Bronchial epithelial cell (primary cell): ENCODE results near the gene CFAP45. TPM values are rescaled to one million over a fixed set of nuclear protein-coding genes. Genes with fewer than 3 reads are reported as not detected.

Source experiments
- DNase-seq: peaks from one replicate; pipeline ENCODE4 v3.0.0-alpha.2; 2010; ENCODE audit warnings: low read depth
- FAIRE-seq: peaks from 2 replicates; lab custom pipeline; 2011; peaks lifted over from hg19 to GRCh38; lab: Jason Lieb, UNC
- H3K27me3 ChIP-seq: 2 replicates; pipeline ENCODE4 v1.5.1; 2011; ENCODE audit warnings: low read length; ENCODE audit not compliant: control insufficient read depth, insufficient read depth
- H3K36me3 ChIP-seq: 2 replicates; pipeline ENCODE4 v1.5.1; 2011; ENCODE audit warnings: low read length; ENCODE audit not compliant: control insufficient read depth, insufficient read depth
- H3K4me3 ChIP-seq: 2 replicates; pipeline ENCODE4 v1.5.1; 2011; ENCODE audit warnings: mild to moderate bottlenecking, low read depth, low read length, control low read depth
- total RNA-seq: library from RNA; depleted of rRNA; stranded (reverse); fragments of >200 nt; gene quantifications from 2 replicates; pipeline ENCODE4 v1.2.1, GENCODE V29; 2014
- TF ChIP-seq, protein P1 (sequence below): IDR thresholded peaks from 2 replicates; pipeline ENCODE4 v1.5.1; 2011; ENCODE audit warnings: mild to moderate bottlenecking, moderate library complexity, low read length, control low read depth, inconsistent platforms; ENCODE audit not compliant: insufficient read depth, severe bottlenecking

CFAP45 gene
- total RNA-seq, 1 donor from 2014 or later = 0.53 TPM

DNA sequence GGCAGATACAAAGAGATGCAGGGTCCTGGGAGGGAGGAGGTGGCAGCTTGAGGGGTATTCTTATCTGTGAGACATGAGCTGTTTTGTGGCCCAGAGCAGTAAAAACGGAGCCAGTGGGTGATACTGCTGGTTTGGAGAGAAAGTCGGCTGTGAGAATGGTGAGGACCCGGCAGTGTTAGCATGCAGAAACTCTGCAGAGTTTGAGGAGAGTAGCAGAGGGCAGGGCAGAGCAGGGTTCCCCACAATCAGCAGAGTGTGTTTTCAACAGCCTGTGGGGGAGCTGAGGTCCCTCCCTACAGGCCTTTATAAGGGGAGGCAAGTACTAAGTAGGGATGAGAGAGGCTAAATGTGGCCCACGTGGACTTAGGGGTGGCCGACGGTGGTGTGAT, 72.9 kb downstream of the CFAP45 start:
- no peak for FAIRE-seq
- H3K4me3 ChIP-seq = no peak overlapping the region
- H3K27me3 ChIP-seq = peaks cover 3% of the 10 kb centered on the region
- no peaks in the 10 kb centered on the region for H3K36me3 ChIP-seq
- DNase-seq = no peak
- TF ChIP-seq, protein P1, sequence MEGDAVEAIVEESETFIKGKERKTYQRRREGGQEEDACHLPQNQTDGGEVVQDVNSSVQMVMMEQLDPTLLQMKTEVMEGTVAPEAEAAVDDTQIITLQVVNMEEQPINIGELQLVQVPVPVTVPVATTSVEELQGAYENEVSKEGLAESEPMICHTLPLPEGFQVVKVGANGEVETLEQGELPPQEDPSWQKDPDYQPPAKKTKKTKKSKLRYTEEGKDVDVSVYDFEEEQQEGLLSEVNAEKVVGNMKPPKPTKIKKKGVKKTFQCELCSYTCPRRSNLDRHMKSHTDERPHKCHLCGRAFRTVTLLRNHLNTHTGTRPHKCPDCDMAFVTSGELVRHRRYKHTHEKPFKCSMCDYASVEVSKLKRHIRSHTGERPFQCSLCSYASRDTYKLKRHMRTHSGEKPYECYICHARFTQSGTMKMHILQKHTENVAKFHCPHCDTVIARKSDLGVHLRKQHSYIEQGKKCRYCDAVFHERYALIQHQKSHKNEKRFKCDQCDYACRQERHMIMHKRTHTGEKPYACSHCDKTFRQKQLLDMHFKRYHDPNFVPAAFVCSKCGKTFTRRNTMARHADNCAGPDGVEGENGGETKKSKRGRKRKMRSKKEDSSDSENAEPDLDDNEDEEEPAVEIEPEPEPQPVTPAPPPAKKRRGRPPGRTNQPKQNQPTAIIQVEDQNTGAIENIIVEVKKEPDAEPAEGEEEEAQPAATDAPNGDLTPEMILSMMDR = no peak

DNA sequence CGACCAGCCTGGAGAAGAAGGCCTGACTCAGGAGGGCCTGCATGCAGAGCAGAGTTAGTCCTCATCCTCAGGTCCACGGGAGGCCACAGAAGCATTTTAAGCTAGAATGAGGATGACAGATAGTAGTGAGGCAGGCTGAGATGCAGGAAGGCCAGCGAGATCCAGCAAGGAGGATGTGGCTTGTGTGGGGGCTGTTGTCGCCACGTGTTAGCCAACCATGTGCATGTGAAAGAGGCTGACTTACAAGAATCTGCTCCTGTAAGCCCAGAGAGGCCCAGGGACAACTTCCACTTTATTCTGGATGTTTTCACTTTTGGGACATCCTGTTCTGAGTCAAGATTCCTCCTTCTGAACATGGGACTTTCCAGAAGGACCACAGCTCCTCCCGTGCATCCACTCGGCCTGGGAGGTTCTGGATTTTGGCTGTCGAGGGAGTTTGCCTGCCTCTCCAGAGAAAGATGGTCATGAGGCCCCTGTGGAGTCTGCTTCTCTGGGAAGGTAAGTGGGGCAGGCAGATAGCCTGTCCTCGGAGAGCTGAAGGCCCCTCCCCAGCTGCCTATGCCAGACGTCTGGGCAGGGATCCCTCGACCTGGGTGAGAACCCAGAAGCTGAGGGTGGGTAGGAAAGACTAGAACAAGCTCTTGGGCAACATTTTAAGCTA, 73.4 kb downstream of the CFAP45 start, which contains the start of gene SLAMF8:
Gene SLAMF8 (plus strand): TSS at position 433 of the 661 bp plus-strand sequence. CDS start 26 bp downstream, at position 459.
- Histone ChIP-seq H3K27me3 (peaks cover 3% of the 10 kb centered on the region), H3K36me3 (no peaks in the 10 kb centered on the region), H3K4me3 (no peak within 1 kb of the TSS)
- DNase-seq (no peak), FAIRE-seq (peak; percentile 60)
- TF ChIP-seq, protein P1 = no peak

DNA sequence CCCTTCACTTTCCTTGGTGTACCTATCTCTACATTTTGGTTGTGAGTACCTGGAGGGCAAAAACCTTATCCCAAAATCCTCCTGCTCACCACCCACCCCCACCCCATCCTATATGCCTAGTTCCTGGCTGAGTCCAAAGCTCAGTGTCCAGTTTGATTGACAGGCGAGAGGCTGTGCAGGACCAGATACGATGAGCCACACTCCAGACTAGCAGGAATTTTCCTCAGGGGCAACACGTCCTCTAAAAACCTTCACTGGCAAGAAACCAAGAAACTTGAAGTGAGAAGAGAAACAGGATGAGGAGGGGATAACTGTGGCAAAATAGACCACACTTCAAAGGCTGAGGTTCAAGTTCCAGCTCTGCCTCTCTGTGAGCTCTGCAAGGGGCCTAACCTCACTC, 74.4 kb downstream of the CFAP45 start:
- Histone ChIP-seq H3K36me3 (no peaks in the 10 kb centered on the region), H3K27me3 (peaks cover 6% of the 10 kb centered on the region), H3K4me3 (no peak overlapping the region)
- TF ChIP-seq, protein P1 = no peak
- no peak for FAIRE-seq
- DNase-seq = no peak

DNA sequence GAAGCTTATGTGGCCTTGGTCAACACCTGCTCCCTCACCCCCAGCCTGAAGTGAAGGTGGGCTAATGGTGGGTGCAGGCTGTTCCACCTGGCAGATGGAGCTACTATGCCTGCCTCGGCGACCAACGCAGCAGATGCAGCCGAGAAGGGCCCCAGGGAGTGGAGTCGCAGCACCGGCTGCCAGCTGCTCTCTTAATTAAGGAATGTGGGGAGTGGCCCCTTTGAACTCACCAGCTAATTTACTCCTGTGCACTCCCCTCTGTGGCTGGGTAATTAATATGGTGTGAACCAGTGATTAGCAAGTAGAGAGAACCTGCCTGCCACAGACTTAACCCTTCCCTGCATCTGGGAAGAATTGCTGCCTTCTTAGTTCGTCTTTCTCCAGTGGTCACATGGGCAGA, 76.6 kb downstream of the CFAP45 start:
- DNase-seq (no peak), FAIRE-seq (no peak)
- TF ChIP-seq, protein P1 = no peak
- H3K4me3 ChIP-seq = no peak overlapping the region
- no peaks in the 10 kb centered on the region for H3K36me3 ChIP-seq
- peaks cover 6% of the 10 kb centered on the region for H3K27me3 ChIP-seq

Other genes with a start within 250 kb of the CFAP45 start
- not detected in 2 replicates for gene CRP, start 185.6 kb downstream of the CFAP45 start, total RNA-seq
- 53.5 and 72.7 TPM in 2 replicates for gene DUSP23, start 119.2 kb downstream of the CFAP45 start, total RNA-seq
- gene FCRL6, start 97.8 kb downstream of the CFAP45 start, total RNA-seq = 0.13 TPM in 1 of 2 replicates, not detected in the other
- gene SLAMF8, start 73.3 kb downstream of the CFAP45 start, total RNA-seq = not detected in 2 replicates
- gene VSIG8, start 37.5 kb downstream of the CFAP45 start, total RNA-seq = not detected in 2 replicates
- 265 and 283 TPM in 2 replicates for gene TAGLN2, start 25.3 kb upstream of the CFAP45 start, total RNA-seq
- gene IGSF9, start 45.4 kb upstream of the CFAP45 start, total RNA-seq = 6.3 and 16.8 TPM in 2 replicates
- 10.0 and 16.6 TPM in 2 replicates for gene SLAMF9, start 54.1 kb upstream of the CFAP45 start, total RNA-seq
- 1.9 and 2.1 TPM in 2 replicates for gene PIGM, start 131.8 kb upstream of the CFAP45 start, total RNA-seq
- gene KCNJ10, start 170.0 kb upstream of the CFAP45 start, total RNA-seq = not detected in 2 replicates
- gene KCNJ9, start 181.4 kb upstream of the CFAP45 start, total RNA-seq = under 0.01 and 0.13 TPM in 2 replicates
- gene IGSF8, start 198.5 kb upstream of the CFAP45 start, total RNA-seq = 42.6 and 57.0 TPM in 2 replicates
- not detected in 2 replicates for gene ATP1A2, start 215.6 kb upstream of the CFAP45 start, total RNA-seq